Ishikawa (cell line): ENCODE data around the gene ST3GAL3.

Experiments
- CEBPB ChIP-seq: IDR thresholded peaks from 2 replicates; pipeline ENCODE4 v1.6.1; 2012
- EGR1 ChIP-seq: IDR thresholded peaks from 2 replicates; pipeline ENCODE4 v1.6.1; 2012
- EP300 ChIP-seq: IDR thresholded peaks from 2 replicates; pipeline ENCODE4 v1.6.1; 2012; ENCODE audit warnings: borderline replicate concordance
- FOXM1 ChIP-seq: IDR thresholded peaks from 2 replicates; pipeline ENCODE4 v1.6.1; 2012; ENCODE audit warnings: low read depth, borderline replicate concordance
- RAD21 ChIP-seq: IDR thresholded peaks from 2 replicates; pipeline ENCODE4 v1.6.1; 2012; ENCODE audit warnings: low read depth
- YY1 ChIP-seq: IDR thresholded peaks from 2 replicates; pipeline ENCODE4 v1.6.1; 2012; ENCODE audit warnings: low read depth
- TF ChIP-seq, protein P1 (sequence below): IDR thresholded peaks from 2 replicates; pipeline ENCODE4 v1.6.1; 2012
- TF ChIP-seq, protein P2 (sequence below): IDR thresholded peaks from 2 replicates; pipeline ENCODE4 v1.6.1; 2012
- TF ChIP-seq, protein P3 (sequence below): IDR thresholded peaks from 2 replicates; pipeline ENCODE4 v1.6.1; 2012; ENCODE audit warnings: low read depth, mild to moderate bottlenecking

DNA sequence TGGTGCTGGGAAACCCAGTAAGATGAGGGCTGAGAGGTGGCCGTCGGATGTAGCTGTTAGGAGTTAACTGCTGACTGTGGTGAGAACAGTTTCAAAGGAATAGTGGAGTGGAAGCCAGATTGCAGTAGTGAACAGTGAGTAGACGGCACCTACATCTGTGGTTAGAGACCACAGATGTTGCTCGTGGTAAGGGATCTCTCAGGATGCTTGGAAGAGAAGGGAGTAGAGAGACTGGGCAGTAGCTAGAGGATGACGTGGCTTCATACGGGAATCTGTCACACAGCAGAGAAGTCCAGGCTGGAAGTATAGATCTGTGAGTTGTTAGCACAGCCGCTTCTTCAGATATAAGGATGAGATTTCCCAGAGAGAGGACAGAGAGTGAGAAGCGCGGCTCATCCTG is 218.5 kb downstream of the ST3GAL3 start:
- TF ChIP-seq CEBPB: no peak
- no peak for TF ChIP-seq EGR1
- TF ChIP-seq YY1: no peak
- TF ChIP-seq EP300: no peak
- no peak for TF ChIP-seq RAD21
- TF ChIP-seq, protein P1, sequence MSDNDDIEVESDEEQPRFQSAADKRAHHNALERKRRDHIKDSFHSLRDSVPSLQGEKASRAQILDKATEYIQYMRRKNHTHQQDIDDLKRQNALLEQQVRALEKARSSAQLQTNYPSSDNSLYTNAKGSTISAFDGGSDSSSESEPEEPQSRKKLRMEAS: no peak
- TF ChIP-seq FOXM1: no peak
- TF ChIP-seq, protein P2, sequence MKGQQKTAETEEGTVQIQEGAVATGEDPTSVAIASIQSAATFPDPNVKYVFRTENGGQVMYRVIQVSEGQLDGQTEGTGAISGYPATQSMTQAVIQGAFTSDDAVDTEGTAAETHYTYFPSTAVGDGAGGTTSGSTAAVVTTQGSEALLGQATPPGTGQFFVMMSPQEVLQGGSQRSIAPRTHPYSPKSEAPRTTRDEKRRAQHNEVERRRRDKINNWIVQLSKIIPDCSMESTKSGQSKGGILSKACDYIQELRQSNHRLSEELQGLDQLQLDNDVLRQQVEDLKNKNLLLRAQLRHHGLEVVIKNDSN: no peak
- TF ChIP-seq, protein P3, sequence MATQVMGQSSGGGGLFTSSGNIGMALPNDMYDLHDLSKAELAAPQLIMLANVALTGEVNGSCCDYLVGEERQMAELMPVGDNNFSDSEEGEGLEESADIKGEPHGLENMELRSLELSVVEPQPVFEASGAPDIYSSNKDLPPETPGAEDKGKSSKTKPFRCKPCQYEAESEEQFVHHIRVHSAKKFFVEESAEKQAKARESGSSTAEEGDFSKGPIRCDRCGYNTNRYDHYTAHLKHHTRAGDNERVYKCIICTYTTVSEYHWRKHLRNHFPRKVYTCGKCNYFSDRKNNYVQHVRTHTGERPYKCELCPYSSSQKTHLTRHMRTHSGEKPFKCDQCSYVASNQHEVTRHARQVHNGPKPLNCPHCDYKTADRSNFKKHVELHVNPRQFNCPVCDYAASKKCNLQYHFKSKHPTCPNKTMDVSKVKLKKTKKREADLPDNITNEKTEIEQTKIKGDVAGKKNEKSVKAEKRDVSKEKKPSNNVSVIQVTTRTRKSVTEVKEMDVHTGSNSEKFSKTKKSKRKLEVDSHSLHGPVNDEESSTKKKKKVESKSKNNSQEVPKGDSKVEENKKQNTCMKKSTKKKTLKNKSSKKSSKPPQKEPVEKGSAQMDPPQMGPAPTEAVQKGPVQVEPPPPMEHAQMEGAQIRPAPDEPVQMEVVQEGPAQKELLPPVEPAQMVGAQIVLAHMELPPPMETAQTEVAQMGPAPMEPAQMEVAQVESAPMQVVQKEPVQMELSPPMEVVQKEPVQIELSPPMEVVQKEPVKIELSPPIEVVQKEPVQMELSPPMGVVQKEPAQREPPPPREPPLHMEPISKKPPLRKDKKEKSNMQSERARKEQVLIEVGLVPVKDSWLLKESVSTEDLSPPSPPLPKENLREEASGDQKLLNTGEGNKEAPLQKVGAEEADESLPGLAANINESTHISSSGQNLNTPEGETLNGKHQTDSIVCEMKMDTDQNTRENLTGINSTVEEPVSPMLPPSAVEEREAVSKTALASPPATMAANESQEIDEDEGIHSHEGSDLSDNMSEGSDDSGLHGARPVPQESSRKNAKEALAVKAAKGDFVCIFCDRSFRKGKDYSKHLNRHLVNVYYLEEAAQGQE: no peak
